ENCODE data around the gene BHLHE23. TPM values are rescaled to one million over a fixed set of nuclear protein-coding genes. Genes with fewer than 3 reads are reported as not detected.
A peak's percentile ranks its signal among the peaks of the same experiment; 100 is the strongest.
"Not testable (repeated sequence)": the region's sequence is repeated elsewhere in the genome, so short reads cannot be mapped to it uniquely, and the experiment has no call there.

Gene BHLHE23
- total RNA-seq, 1 donor from 2014 or later = not detected

GRCh38 chr20:62967628-62968351 lies 39.0 kb downstream of the BHLHE23 start:
- DNase-seq (ENCODE audit: low spot score) = no peak
- no peak for ATAC-seq
- intact Hi-C loops (cut with DNase I) = no loop called here

GRCh38 chr20:62967149-62967501 lies 39.6 kb downstream of the BHLHE23 start:
- intact Hi-C loops (cut with DNase I) = no loop called here
- ATAC-seq = no peak
- no peak for DNase-seq (ENCODE audit: low spot score)

DNA sequence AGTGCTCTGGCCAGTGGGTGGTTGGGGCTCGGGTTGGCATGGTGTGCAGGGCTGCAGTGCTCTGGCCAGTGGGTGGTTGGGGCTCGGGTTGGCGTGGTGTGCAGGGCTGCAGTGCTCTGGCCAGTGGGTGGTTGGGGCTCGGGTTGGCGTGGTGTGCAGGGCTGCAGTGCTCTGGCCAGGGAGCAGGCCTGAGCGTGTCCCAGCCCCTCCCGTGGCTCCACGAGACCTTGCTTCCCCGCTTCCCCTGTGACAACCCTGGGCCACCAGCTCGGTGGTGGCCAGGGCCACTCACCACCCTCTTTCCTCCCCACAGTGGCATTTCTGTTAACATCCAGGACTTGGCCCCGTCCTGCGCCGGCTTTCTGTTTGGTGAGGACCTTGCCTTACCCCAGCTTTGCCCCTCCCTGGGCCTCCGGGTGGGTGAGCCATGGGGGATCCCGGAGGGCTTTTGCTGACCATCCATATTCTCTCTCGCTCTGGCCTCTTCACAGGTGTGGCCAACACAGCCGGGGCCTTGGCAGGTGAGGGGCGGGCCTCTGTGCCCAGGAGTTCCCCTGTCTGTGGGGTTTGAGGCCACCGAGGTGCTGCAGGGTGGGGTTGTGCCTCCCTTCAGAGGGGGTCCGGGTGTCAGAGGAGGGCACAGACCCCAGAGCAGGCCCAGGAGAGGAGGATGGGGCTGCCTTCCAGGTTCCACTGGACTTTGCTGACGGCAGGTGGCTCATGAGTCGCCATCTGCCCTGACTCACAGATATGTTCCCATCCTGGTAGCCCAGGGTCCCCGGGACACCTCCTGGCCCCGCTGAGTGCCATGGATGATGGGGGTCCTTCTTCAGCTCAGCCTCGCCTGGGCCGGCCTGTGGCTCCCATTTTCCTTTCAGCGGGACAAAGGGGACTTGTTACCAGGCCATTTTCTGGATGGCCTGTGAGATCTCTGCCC lies 40.3 kb downstream of the BHLHE23 start:
- ATAC-seq (no peak), DNase-seq (ENCODE audit: low spot score) (no peak)
- intact Hi-C loops (cut with DNase I) = no loop called here

GRCh38 chr20:62965363-62965771 lies 41.4 kb downstream of the BHLHE23 start:
- intact Hi-C loops (cut with DNase I) = no loop called here
- ATAC-seq = no peak
- DNase-seq (ENCODE audit: low spot score) = no peak

- intact Hi-C loops (cut with DNase I) = no loop called here
- ATAC-seq (no peak), DNase-seq (ENCODE audit: low spot score) (no peak)
These were observed 42.1 kb downstream of the BHLHE23 start for GRCh38 chr20:62964700-62965099.

GRCh38 chr20:62963614-62964397 lies 43.0 kb downstream of the BHLHE23 start:
- intact Hi-C loops (cut with DNase I) = no loop called here
- ATAC-seq = no peak
- DNase-seq (ENCODE audit: low spot score) = no peak

GRCh38 chr20:62962891-62963613 lies 43.7 kb downstream of the BHLHE23 start:
- intact Hi-C loops (cut with DNase I) = no loop called here
- DNase-seq (ENCODE audit: low spot score) = no peak
- ATAC-seq = no peak

GRCh38 chr20:62962221-62962879 lies 44.4 kb downstream of the BHLHE23 start:
- ATAC-seq (no peak), DNase-seq (ENCODE audit: low spot score) (no peak)
- intact Hi-C loops (cut with DNase I) = no loop called here

DNA sequence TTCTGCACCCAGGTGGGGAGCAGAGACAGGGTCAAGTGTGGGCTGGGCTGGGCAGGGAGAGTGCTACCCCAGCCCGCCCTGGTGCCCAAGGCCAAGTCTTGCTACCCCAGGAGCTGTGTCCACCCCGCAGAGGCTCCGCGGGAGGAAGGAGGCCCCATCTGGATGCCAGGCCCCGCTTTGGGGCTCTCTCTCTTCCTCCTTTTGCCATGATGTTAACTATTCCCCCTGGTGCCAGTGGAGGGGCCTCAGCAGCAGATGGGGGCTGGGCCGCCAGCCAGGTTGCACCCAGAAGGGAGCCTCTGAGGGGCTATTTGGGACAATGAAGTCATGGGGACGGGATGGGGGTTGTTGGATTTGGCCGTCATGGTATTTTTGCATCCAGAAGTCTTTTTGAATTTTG lies 45.0 kb downstream of the BHLHE23 start:
- ATAC-seq (no peak), DNase-seq (ENCODE audit: low spot score) (no peak)
- intact Hi-C loops (cut with DNase I) = no loop called here

DNA sequence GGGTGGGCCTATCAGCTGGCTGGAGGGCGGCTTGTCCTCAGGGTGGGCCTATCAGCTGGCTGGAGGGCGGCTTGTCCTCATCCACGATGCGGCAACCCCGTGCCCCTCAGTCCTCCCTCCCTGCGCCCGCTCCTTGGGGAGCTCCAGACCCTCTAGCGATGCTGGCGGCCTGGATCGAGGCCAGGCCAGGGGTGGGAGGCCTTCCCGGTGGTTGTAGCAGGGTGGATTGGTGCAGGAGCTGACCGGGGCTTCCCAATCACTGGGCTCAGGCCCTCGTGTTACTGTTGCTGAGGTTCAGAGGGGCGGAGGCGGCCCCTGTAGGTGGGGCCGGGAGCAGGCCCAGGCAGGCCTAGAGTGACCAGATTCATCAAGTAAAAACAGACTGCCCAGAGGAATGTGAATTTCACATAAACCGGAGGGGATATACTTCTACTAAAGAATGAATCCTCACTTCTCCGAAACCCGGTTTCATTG lies 45.4 kb downstream of the BHLHE23 start:
- DNase-seq (ENCODE audit: low spot score) (no peak), ATAC-seq (peak; percentile 37)
- intact Hi-C loops (cut with DNase I) = no loop called here

GRCh38 chr20:62960446-62961309 lies 46.1 kb downstream of the BHLHE23 start:
- DNase-seq (ENCODE audit: low spot score); ATAC-seq; intact Hi-C loops (cut with DNase I): not testable (repeated sequence)

DNA sequence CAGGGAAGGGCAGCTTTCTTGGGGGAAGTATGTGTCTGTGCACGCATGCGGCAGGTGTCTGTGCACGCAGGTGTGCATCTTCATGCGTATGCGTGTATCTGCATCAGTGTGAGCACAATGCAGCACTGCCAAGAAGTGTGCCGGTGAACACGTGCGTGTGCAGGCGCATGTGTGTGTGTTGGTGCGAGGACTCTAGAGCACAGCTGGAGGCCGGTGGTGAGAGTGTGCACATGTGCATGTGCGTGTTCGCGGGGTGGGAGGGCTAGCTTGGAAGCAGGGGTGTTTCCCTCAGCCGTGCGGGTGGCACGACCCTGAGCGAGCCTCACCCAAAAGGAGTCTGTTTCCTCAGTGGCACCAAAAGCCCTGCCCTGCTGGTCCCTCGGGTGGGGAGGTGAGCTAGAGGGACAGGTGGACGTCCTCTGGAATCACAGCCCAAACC lies 46.7 kb downstream of the BHLHE23 start:
- DNase-seq (ENCODE audit: low spot score) = no peak
- no peak for ATAC-seq
- intact Hi-C loops (cut with DNase I) = no loop called here

DNA sequence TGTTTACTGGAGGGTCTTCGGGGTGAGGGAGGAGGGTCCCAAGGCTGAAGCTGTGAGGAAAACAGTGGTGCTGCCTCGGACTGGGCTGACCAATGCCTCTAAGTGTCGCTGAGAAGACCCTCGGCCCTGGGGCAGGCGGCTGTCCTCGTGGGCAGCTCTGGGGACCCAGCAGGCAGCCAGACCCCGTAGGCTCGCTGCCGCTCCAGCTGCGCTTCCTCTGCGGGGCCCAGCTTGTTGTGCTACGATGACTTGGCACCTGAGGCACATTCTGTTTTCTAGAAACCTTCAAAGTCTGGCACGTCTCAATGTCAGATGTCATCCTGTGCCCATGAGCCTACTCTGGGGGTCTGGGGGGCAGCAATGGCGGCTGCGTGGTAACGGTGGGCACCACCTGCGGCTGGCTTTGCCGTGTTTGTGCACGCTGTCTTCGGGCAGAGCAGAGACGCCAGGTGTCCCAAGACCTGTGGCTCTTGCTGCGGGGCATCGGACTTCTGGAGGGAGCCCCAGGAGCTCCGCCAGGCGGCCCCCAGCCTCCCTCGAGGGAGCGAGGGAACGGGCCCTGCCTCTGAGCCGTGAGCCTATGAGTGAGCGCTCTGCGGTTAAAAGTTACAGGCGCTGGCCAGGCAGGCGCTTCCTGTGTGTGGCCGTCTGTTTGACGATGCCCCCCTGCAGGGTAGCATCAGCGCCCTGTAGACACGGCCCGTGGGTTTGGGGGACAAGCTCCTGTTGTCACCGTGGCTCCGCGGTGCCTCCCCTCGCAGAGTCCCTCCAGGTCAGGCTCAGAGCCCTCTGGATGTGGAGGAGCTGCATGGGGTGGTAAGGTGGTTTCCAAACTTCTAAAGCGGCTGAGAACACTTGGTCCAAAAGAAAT lies 47.4 kb downstream of the BHLHE23 start:
- intact Hi-C loops (cut with DNase I) = no loop called here
- DNase-seq (ENCODE audit: low spot score) = no peak
- ATAC-seq = no peak

GRCh38 chr20:62958388-62959100 lies 48.2 kb downstream of the BHLHE23 start:
- intact Hi-C loops (cut with DNase I) = no loop called here
- ATAC-seq (no peak), DNase-seq (ENCODE audit: low spot score) (no peak)

DNA sequence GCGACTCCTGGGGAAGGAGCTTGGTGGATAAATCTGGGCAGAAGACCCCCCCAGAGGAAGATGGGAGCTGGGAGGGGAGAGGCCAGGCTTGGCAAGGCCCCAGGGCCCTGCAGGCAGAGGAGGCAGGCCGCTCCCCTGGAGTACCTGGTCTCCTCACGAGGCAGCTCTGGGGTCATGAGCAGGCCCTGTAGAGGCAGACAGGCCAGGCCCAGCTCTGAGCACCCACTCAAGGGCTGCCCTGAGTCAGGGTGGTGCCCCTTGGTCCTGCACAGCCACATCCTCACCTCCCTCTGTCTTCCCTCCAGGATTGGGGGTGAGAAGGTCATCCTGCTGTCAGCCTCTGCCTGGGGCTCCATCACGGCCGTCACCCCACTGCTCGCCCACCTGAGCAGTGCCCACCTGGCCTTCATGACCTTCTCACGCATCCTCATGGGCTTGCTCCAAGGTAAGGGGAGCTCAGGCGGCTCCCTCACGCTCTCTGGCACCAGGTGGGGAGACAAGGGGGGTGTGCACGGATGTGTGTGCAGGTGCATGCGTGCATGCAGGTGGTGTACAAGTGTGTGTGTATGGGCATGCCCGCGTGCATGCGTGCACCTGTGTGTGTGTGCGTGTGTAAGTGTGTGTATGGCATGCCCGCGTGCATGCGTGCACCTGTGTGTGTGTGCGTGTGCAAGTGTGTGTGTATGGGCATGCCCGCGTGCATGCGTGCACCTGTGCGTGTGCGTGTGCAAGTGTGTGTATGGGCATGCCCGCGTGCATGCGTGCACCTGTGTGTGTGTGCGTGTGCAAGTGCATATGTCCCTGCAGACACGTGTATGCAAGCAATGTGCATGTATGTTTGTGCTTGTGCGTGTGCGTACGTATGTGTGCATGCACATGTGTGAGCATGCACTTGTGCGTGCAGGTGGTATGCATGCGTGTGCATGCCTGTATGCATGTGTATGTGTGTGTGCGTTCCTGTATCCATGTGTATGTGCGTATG lies 49.3 kb downstream of the BHLHE23 start:
- ATAC-seq (no peak), DNase-seq (ENCODE audit: low spot score) (no peak)
- intact Hi-C loops (cut with DNase I) = no loop called here
